NB4 (cell line): ENCODE measurements around the gene POLDIP3.
"Not testable (repeated sequence)": the region's sequence is repeated elsewhere in the genome, so short reads cannot be mapped to it uniquely, and the experiment has no call there.

ENCODE experiments used
- MYC ChIP-seq: IDR thresholded peaks from 2 replicates; pipeline ENCODE4 v1.6.1; 2011; ENCODE audit warnings: low read depth, low read length
- POLR2A ChIP-seq: IDR thresholded peaks from 2 replicates; pipeline ENCODE4 v1.6.1; 2011; ENCODE audit warnings: mild to moderate bottlenecking; ENCODE audit not compliant: insufficient read length; ENCODE audit errors: extremely low read depth
- TF ChIP-seq, protein P1 (sequence below): IDR thresholded peaks from one replicate; pipeline ENCODE4 v1.5.1; 2012; ENCODE audit warnings: low read depth, low read length
- TF ChIP-seq, protein P2 (sequence below): IDR thresholded peaks from 2 replicates; pipeline ENCODE4 v1.6.1; 2011; ENCODE audit warnings: low read depth, low read length

DNA sequence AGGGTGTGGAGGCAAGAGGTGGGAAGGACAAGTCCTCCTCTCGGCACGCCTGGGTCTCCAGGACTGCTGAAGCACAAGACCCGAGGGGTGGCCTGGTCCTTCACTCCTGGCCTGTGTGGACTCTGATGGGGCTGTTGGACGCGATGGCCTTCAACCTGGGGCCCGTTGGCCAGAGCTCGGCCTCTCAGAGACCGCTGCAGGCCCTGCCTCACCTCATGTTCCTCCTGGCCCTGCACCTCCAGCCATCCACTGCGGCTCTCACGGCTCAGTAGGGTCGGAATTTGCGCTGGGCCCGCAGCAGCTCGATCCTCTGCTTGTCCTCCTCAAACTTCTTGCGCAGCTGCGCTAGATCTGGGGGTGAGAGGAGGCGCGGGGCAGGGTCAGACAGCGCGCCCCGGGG is 40.2 kb downstream of the POLDIP3 start:
- TF ChIP-seq, protein P1, sequence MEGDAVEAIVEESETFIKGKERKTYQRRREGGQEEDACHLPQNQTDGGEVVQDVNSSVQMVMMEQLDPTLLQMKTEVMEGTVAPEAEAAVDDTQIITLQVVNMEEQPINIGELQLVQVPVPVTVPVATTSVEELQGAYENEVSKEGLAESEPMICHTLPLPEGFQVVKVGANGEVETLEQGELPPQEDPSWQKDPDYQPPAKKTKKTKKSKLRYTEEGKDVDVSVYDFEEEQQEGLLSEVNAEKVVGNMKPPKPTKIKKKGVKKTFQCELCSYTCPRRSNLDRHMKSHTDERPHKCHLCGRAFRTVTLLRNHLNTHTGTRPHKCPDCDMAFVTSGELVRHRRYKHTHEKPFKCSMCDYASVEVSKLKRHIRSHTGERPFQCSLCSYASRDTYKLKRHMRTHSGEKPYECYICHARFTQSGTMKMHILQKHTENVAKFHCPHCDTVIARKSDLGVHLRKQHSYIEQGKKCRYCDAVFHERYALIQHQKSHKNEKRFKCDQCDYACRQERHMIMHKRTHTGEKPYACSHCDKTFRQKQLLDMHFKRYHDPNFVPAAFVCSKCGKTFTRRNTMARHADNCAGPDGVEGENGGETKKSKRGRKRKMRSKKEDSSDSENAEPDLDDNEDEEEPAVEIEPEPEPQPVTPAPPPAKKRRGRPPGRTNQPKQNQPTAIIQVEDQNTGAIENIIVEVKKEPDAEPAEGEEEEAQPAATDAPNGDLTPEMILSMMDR, result not testable (repeated sequence)
- not testable (repeated sequence) for TF ChIP-seq POLR2A, MYC
- TF ChIP-seq, protein P2, sequence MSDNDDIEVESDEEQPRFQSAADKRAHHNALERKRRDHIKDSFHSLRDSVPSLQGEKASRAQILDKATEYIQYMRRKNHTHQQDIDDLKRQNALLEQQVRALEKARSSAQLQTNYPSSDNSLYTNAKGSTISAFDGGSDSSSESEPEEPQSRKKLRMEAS, result not testable (repeated sequence)
